NCI-H2029 (cell line): ENCODE data around the gene CRTC1.

Source experiments
- DNase-seq: peaks from one replicate; lab custom pipeline; 2025; lab: John Stamatoyannopoulos, UW

The CRTC1 gene

DNA sequence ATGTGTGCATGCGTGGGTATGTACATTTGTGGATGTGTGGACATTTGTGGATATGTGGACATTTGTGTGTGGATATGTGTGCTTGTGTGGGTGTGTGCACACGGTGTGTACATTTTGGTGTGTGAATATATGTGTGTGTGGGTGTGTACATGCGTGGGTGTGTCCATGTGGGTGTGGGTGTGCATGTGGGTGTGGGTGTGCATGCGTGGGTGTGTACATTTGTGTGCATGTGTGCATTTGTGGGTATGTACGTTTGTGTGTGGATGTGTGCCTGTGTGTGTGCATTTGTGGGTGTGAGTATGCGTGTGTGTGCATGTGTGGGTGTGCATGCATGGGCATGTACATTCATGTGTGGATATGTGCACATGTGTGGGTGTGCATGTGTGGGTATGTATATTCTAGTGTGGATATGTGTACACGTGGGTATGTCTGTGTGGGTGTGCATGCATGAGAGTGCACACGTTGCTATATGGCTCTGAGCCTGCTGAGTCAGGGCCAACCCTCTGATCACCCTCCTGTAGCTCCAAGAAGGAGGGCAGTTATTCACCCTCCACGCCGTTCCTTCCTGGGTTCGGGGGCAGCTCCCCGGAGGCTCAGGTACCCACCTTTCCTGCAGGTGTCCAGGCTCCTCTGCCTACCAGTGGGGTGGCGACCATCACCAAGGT lies 87.3 kb downstream of the CRTC1 start:
- no peak for DNase-seq

DNA sequence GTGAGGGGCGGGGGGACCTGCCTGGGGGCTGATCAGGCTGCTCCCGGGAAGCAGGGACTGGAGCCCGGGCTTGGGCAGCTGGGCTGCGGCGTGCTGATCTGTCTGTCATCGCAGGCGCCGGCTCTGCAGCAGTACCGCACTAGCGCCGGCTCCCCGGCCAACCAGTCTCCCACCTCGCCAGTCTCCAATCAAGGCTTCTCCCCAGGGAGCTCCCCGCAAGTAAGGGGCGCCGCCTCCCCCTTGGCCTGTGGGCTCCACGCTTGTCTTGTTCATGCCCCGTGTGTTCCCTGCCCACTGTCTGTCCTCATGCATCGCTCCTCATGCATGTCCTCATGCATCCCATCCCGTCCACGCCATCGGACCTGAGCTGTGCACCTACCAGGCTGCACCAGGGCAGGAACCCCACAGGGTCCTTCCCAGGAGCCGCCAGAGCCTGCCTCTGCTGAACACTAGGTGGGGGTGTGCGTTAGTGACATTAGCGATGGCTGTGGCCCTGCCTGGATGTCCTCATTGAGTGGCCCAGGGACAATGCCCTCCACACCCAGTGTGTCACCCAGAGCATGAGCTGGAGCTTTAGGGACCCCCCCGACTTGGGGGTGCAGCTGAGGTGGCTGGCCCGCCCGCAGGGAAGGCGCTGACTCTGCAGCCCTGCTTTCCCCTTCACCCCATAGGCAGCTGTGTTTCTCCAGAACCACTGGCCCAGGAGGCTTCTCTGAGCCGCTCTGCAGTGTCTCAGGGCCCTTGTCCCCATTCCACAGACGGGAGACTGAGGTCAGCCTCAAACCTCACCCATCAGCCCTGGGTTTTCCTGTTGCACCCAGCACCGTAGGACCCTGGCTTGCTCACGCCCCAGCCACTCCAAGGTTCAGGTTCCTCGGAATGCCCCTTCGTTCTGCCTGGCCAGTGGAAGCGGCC lies 88.1 kb downstream of the CRTC1 start:
- no peak for DNase-seq

DNA sequence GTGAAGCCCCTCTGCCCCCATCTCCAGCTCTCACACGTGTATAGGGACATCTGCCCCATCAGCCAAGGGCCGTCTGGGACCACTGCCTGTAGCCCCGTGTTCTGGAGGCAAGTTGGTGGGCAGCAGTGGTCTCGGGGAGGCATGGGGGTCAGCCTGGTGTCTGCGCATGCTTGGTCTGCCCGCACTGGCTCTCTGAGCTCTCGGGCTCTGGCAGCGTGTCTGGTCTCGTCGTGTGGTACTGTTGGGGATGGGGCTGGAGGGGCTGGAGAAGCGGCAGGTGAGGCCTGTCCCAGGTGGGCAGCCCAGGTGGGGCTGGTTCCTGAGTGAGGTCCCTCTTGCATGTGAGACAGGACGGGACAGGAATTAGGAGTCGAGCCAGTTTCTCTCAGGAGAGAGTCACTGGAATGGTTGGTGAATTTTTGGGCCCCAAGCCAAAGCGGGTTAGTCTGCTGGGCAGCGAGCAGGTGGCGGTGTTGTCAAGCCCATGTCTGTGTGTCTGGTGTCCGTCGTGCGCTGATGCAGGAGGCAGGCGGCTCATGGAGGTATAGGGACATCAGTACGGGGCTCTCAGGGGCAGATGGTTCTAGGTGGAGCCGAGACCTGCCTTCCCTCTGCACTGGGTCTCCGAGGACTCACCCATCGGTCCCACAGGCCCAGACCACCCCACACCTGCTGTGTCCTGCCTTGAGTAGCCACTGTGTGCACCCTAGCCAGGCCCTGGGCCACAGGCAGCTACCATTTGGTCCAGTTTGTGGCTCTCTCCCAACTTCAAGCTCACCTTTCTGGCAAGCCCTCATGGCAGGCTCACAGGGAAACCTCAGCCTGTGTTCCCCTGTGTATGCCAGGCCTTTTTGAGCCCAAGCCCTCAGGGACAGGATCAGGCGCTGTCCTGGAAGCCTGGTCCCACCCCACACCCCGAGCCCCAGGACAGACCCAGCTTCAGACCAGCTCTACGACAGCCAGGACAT lies 89.4 kb downstream of the CRTC1 start:
- peak; percentile 62 for DNase-seq

DNA sequence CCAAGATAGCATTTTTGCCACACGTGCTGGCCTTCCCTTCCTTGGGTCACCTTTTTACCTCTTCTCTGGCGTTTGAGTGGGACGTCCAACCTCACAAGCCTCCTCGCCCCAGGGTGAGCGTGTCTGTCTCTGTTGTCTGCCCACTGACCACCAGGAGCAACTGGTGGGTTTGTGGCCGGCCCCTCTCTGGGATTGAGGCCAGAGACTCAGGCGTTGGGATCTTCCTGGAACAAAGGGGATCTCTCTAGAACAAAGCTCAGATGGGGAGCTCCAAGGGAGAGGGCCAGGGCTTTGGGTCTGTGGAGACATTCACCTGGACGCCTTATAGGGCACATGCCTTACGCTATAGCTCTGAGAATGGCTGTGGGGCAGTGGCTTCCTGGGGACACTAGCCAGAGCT lies 90.2 kb downstream of the CRTC1 start:
- no peak for DNase-seq

DNA sequence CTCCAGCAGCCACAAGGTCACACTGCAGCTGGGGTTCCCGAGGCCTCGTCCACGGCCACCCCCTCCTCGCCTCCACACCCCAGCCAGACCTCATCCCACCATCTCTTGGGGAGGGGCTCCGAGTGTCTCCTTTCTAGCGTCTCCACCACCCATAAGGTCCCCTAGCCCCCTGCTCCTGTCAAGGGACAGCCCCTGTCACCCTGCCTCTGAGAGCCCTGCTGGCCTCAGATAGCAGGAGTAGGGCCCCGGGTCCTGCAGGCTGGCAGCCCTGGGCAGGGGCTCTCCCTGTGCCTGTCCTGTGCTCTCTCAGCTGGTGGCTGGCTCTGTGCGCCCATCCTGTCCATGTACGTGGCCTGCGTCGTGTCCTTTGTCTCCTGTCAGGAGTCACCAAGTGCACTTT lies 90.6 kb downstream of the CRTC1 start:
- DNase-seq = no peak

- DNase-seq = no peak
Measured at GRCh38 chr19:18774782-18775444, 91.4 kb downstream of the CRTC1 start.

DNA sequence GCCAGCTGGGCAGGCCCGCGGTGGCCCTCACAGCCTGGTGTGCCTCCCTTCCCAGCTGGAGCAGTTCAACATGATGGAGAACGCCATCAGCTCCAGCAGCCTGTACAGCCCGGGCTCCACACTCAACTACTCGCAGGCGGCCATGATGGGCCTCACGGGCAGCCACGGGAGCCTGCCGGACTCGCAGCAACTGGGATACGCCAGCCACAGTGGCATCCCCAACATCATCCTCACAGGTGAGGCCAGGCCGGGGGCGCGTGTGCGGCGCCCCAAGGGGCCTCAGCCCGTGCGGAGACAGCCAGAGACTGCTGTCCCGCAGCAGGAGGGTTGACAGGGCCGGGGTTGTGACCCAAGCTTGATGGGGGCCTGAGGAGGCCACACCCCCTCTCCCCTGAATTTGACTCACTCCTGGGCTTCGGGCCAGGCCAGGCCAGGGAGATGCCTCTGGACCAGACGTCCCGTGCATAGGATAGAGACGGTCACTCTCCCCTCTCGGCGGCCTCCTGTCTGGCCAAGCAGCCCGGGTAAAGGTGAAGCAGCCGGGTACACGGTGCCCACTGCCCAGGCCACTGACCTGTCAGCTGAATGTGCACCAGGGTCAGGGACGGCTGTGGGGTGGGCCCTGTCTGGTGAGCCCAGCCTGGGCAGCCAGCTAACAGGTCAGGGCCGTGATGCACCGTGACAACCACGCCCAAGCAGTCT lies 92.3 kb downstream of the CRTC1 start:
- DNase-seq = no peak

DNA sequence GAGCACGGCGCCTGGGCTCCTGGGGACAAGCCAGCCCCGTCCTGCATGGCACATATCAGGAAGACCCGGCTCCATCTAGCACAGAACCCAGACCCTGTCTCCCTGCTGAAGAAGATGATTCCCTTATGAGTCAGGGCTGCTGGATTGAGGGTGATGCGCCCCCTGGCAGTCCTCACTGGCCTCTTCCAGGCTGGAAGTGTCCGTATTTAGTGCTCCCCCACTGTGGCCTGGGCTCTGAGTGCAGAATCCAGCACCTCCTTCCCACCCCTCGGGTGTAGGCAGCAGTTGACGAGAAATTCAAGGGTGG lies 92.8 kb downstream of the CRTC1 start:
- no peak for DNase-seq

DNA sequence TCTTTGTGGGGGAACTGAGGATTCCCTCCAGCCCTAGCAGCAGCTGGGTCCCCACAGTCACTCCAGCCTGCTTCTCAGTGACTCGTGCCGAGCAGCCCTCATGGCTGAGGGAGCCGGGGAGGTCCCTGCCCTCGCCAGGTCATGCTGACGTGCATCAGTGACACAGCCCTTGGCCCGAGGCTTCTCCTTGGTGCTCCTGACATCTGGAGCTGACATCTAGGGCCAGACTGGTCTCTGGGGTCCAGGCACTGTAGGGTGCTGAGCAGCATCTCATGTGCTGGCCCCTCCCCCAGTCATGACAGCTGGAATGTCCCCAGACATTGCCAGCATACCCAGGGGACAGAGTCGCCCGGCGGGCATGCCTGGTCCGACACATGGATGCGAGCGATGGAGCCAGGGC lies 93.3 kb downstream of the CRTC1 start:
- DNase-seq = no peak

DNA sequence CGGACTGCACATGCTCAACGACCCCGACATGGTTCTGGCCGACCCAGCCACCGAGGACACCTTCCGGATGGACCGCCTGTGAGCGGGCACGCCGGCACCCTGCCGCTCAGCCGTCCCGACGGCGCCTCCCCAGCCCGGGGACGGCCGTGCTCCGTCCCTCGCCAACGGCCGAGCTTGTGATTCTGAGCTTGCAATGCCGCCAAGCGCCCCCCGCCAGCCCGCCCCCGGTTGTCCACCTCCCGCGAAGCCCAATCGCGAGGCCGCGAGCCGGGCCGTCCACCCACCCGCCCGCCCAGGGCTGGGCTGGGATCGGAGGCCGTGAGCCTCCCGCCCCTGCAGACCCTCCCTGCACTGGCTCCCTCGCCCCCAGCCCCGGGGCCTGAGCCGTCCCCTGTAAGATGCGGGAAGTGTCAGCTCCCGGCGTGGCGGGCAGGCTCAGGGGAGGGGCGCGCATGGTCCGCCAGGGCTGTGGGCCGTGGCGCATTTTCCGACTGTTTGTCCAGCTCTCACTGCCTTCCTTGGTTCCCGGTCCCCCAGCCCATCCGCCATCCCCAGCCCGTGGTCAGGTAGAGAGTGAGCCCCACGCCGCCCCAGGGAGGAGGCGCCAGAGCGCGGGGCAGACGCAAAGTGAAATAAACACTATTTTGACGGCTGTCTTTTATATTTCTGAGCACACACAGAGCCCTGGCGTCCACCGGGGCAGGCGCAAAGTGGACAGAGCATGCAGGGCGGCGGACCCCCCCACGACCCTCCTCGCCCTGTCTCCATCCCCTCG lies 94.0 kb downstream of the CRTC1 start:
- no peak for DNase-seq

DNA sequence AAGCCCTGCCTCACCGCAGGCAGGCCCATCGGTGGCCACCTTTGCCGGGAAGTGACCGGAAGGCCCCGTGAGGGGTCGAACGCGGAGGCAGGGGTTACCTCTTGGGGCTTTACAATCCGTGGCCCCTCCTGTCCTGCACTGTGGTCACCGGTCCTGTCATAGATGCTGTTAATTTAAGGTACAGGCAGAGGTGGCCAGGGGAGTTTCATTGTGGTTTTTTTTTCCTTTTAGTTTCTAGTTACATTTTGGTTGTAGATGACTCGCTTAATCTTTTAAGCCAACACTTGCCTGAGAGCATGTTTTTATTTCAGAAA lies 94.6 kb downstream of the CRTC1 start:
- no peak for DNase-seq

GRCh38 chr19:18778826-18779495 lies 95.5 kb downstream of the CRTC1 start:
- no peak for DNase-seq

- DNase-seq = no peak
Measured at GRCh38 chr19:18780081-18780480, 96.6 kb downstream of the CRTC1 start.

- no peak for DNase-seq
Measured at GRCh38 chr19:18780631-18781030, 97.2 kb downstream of the CRTC1 start.

DNA sequence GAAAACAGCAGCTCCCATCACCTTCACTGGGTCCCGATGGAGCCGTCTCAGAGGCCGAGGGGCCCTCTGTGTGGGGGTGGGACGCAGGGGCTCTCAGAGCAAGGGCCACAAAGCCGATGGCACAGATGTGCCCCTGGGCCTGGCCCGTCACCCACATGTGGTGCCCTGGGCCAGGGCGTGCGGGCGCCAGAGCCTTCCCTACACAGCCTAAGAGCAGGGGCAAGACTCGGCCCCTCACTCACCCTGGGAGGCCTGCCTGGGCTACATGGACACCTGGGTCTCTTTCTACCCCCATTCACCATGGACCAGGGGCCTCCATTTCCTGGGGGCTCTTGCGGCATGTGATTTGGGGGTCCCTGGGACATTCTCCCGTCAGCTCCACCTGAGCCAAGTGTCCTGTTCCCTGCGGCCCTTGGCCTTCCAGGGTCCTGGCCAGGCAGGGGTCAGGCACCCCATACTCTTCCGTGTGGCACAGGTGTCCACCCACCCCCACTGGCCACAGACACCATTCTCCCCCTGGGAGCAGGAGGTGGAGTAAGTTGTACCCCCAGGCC lies 97.6 kb downstream of the CRTC1 start:
- DNase-seq = no peak

- DNase-seq = no peak
Measured at GRCh38 chr19:18781885-18782527, 98.5 kb downstream of the CRTC1 start.

DNA sequence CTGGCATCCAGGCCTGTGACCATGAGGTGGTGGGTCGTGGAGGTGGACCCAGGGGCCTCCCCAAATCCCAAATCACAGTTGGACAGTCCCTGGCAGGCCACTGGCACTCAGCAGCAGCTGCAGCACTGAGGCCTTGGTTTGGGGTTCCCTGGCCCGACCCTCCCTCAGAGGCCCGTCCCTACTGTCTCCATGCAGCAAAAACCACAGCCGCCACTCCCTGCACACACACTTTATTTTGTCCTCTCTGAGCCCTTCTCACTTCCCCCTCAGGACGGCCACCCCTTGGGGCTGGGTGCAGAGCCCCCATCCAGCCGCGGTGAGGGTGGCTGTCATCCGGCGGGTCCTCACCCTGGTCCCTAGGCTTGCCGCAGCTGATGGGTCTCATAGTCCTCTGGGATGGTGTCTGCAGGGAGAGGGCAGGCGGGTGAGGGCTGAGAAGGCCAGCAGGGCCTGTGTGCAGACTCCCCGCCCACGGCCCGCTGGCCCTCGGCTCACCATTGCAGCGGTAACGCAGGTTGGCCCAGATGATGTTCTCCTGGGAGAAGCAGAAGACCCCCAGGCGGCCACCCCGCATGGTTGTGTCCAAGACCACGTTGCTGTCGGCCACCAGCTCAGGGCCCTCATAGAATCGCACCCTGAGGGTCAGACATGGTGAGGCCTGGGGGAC lies 99.2 kb downstream of the CRTC1 start:
- no peak for DNase-seq

DNA sequence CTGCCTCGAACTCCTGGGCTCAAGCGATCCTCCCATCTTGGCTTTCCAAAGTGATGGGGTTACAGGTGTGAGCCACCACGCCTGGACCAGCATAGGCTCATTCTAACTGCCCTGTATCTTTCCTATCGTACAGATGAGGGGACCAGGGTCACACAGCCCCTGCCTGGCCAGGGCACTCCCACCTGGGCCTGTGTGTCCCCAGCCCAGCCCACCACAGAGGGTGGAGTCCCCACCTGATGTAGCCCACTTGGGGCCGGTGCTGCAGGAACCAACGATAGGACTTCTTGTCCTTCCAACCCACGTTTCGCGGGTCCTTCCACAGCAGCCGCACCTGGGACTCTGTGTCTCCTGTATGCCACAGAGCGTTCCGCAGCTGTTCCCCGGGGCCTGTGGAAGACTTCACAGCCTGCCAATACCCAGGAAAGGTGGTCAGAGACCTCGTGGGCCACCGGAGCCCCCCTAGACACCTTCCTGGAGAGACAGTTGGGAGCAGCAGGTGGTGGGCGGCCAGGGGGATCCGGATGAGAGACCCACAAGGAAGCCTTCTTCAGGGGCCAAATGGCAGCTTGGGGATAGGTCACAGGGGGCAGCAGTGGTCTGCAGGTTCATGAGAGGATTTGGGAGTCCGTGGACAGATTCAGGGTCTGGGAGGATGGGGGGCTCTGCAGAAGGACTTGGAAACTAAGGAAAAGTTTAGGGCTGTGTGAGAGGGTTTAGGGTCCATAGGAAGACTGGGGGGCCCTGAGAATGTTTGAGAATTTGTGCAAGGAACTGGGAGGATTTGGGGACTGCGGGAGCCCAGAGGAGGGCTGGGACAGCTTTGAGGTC lies 100.7 kb downstream of the CRTC1 start:
- no peak for DNase-seq
